Astrocyte (in vitro differentiated cells and primary cell): ENCODE results near the gene VCL. TPM values are rescaled to one million over a fixed set of nuclear protein-coding genes. Genes with fewer than 3 reads are reported as not detected.

ENCODE experiments used
- DNase-seq: peaks from one replicate; pipeline ENCODE4 v3.0.0-alpha.2; 2010; ENCODE audit warnings: low read depth
- FAIRE-seq: peaks from 2 replicates; lab custom pipeline; 2011; peaks lifted over from hg19 to GRCh38; lab: Jason Lieb, UNC
- H2AFZ ChIP-seq: 2 replicates; pipeline ENCODE4 v1.6.0; 2012; ENCODE audit warnings: low read depth, low read length, inconsistent platforms
- H3K27ac ChIP-seq: 2 replicates; pipeline ENCODE4 v1.5.1; 2011; ENCODE audit warnings: low read depth, low read length, inconsistent platforms
- H3K27me3 ChIP-seq: 2 replicates; pipeline ENCODE4 v1.6.0; 2011; ENCODE audit warnings: low read length, inconsistent platforms; ENCODE audit not compliant: insufficient read depth
- H3K36me3 ChIP-seq: 2 replicates; pipeline ENCODE4 v1.5.1; 2011; ENCODE audit warnings: low read length, inconsistent platforms; ENCODE audit not compliant: insufficient read depth
- H3K4me1 ChIP-seq: 2 replicates; pipeline ENCODE4 v1.5.1; 2011; ENCODE audit warnings: low read length, inconsistent platforms; ENCODE audit not compliant: insufficient read depth
- H3K4me2 ChIP-seq: 2 replicates; pipeline ENCODE4 v1.6.0; 2012; ENCODE audit warnings: low read length, inconsistent platforms
- H3K4me3 ChIP-seq: 2 replicates; pipeline ENCODE4 v1.5.1; 2011; ENCODE audit warnings: low read depth, mild to moderate bottlenecking, low read length, inconsistent platforms; ENCODE audit not compliant: insufficient read depth
- H3K79me2 ChIP-seq: 2 replicates; pipeline ENCODE4 v1.6.0; 2012; ENCODE audit warnings: mild to moderate bottlenecking, low read length, inconsistent platforms; ENCODE audit not compliant: insufficient read depth
- H3K9ac ChIP-seq: 2 replicates; pipeline ENCODE4 v1.6.0; 2012; ENCODE audit warnings: mild to moderate bottlenecking, low read length, inconsistent platforms
- H3K9me3 ChIP-seq: 2 replicates; pipeline ENCODE4 v1.5.1; 2012; ENCODE audit warnings: low read depth, mild to moderate bottlenecking, low read length, inconsistent platforms; ENCODE audit not compliant: insufficient read depth
- H4K20me1 ChIP-seq: 2 replicates; pipeline ENCODE4 v1.6.0; 2012; ENCODE audit warnings: low read length, inconsistent platforms; ENCODE audit not compliant: insufficient read depth
- H3K27ac Mint-ChIP-seq: one replicate; pipeline ENCODE4 v1.8.0; 2021; ENCODE audit warnings: mild to moderate bottlenecking, mixed read lengths; ENCODE audit not compliant: unreplicated experiment
- H3K27me3 Mint-ChIP-seq: one replicate; pipeline ENCODE4 v1.8.0; 2021; ENCODE audit warnings: low read depth, mixed read lengths; ENCODE audit not compliant: unreplicated experiment
- H3K36me3 Mint-ChIP-seq: one replicate; pipeline ENCODE4 v1.8.0; 2021; ENCODE audit warnings: low read depth, mixed read lengths; ENCODE audit not compliant: unreplicated experiment
- H3K4me1 Mint-ChIP-seq: one replicate; pipeline ENCODE4 v1.8.0; 2021; ENCODE audit warnings: low read depth, mixed read lengths; ENCODE audit not compliant: unreplicated experiment
- H3K4me3 Mint-ChIP-seq: one replicate; pipeline ENCODE4 v1.8.0; 2021; ENCODE audit warnings: mild to moderate bottlenecking, moderate library complexity, mixed read lengths; ENCODE audit not compliant: unreplicated experiment
- H3K9me3 Mint-ChIP-seq: one replicate; pipeline ENCODE4 v1.8.0; 2021; ENCODE audit warnings: mild to moderate bottlenecking, mixed read lengths; ENCODE audit not compliant: unreplicated experiment
- CTCF ChIP-seq: IDR thresholded peaks from 2 replicates; pipeline ENCODE4 v1.5.1; 2011; ENCODE audit warnings: low read depth, mild to moderate bottlenecking, inconsistent platforms, low read length, moderate library complexity; ENCODE audit not compliant: insufficient read depth
- EZH2 ChIP-seq: IDR thresholded peaks from 2 replicates; pipeline ENCODE4 v1.6.1; 2012; ENCODE audit warnings: mild to moderate bottlenecking, low read length, inconsistent platforms; ENCODE audit not compliant: insufficient read depth
- total RNA-seq: library from RNA; stranded (reverse); gene quantifications from 2 replicates; pipeline ENCODE4 v1.2.1, GENCODE V29; 2021

Gene VCL
- total RNA-seq, 1 donor from 2014 or later, result 474 TPM

- no peaks in the 10 kb centered on the region for H3K27me3 Mint-ChIP-seq
- TF ChIP-seq CTCF, result no peak
- TF ChIP-seq EZH2, result no peak
- no peaks in the 10 kb centered on the region for H3K9me3 Mint-ChIP-seq
These were observed 4.8 kb upstream of the VCL start for GRCh38 chr10:73992899-73993788.

GRCh38 chr10:73995035-73995358, 2.9 kb upstream of the VCL start:
- H3K36me3 Mint-ChIP-seq, result peaks cover 8% of the 10 kb centered on the region
- peaks cover 3% of the 10 kb centered on the region for H3K4me1 ChIP-seq
- peaks cover 20% of the 10 kb centered on the region for H4K20me1 ChIP-seq
- H3K4me2 ChIP-seq, result no peak overlapping the region
- no peak overlapping the region for H3K9ac ChIP-seq
- DNase-seq (no peak), FAIRE-seq (no peak)
- H2AFZ ChIP-seq, result no peak overlapping the region
- H3K27ac ChIP-seq, result no peak overlapping the region
- no peaks in the 10 kb centered on the region for H3K9me3 ChIP-seq
- TF ChIP-seq CTCF (no peak), EZH2 (no peak)
- H3K9me3 Mint-ChIP-seq, result no peaks in the 10 kb centered on the region
- no peak overlapping the region for H3K4me3 Mint-ChIP-seq
- H3K4me1 Mint-ChIP-seq, result peaks cover 12% of the 10 kb centered on the region
- no peaks in the 10 kb centered on the region for H3K36me3 ChIP-seq
- H3K27me3 ChIP-seq, result no peaks in the 10 kb centered on the region
- H3K27ac Mint-ChIP-seq, result no peak overlapping the region
- peaks cover 21% of the 10 kb centered on the region for H3K79me2 ChIP-seq
- H3K4me3 ChIP-seq, result no peak overlapping the region
- H3K27me3 Mint-ChIP-seq, result no peaks in the 10 kb centered on the region

More at GRCh38 chr10:73992899-73993788, 4.8 kb upstream of the VCL start:
- no peaks in the 10 kb centered on the region for H3K27me3 ChIP-seq
- H4K20me1 ChIP-seq, result peaks cover 2% of the 10 kb centered on the region
- H2AFZ ChIP-seq, result no peak overlapping the region
- peaks cover 2% of the 10 kb centered on the region for H3K36me3 Mint-ChIP-seq
- peaks cover 2% of the 10 kb centered on the region for H3K79me2 ChIP-seq
- no peak overlapping the region for H3K4me3 Mint-ChIP-seq
- no peaks in the 10 kb centered on the region for H3K9me3 ChIP-seq
- no peak overlapping the region for H3K9ac ChIP-seq
- peak overlapping the region; percentile 13 for H3K27ac ChIP-seq
- H3K4me3 ChIP-seq, result no peak overlapping the region
- peak overlapping the region; percentile 31 for H3K4me2 ChIP-seq
- H3K27ac Mint-ChIP-seq, result no peak overlapping the region
- DNase-seq (peak; percentile 69), FAIRE-seq (no peak)
- H3K4me1 Mint-ChIP-seq, result peaks cover 11% of the 10 kb centered on the region
- peaks cover 3% of the 10 kb centered on the region for H3K4me1 ChIP-seq
- no peaks in the 10 kb centered on the region for H3K36me3 ChIP-seq

GRCh38 chr10:73997461-73997786, 492 bp upstream of the VCL start:
- Histone ChIP-seq H3K4me3 (peak overlapping the region; percentile 77), H3K36me3 (peaks cover 4% of the 10 kb centered on the region), H3K4me2 (peak overlapping the region; percentile 95), H3K9ac (peak overlapping the region; percentile 70), H3K27ac (peak overlapping the region; percentile 60), H3K79me2 (peaks cover 45% of the 10 kb centered on the region), H3K9me3 (no peaks in the 10 kb centered on the region), H2AFZ (peak overlapping the region; percentile 89), H3K4me1 (peaks cover 26% of the 10 kb centered on the region), H3K27me3 (no peaks in the 10 kb centered on the region), H4K20me1 (peaks cover 45% of the 10 kb centered on the region)
- DNase-seq (no peak), FAIRE-seq (no peak)
- Mint-ChIP-seq H3K4me1 (peaks cover 28% of the 10 kb centered on the region), H3K4me3 (peak overlapping the region; percentile 96), H3K27me3 (no peaks in the 10 kb centered on the region), H3K9me3 (no peaks in the 10 kb centered on the region), H3K36me3 (peaks cover 13% of the 10 kb centered on the region), H3K27ac (peak overlapping the region; percentile 92)
- TF ChIP-seq EZH2 (no peak), CTCF (no peak)
